Astrocyte (in vitro differentiated cells and primary cell): ENCODE results near the gene CTIF.

Experiments used
- EZH2 ChIP-seq: IDR thresholded peaks from 2 replicates; pipeline ENCODE4 v1.6.1; 2012; ENCODE audit warnings: mild to moderate bottlenecking, low read length, inconsistent platforms; ENCODE audit not compliant: insufficient read depth
- TF ChIP-seq, protein P1 (sequence below): IDR thresholded peaks from 2 replicates; pipeline ENCODE4 v1.5.1; 2011; ENCODE audit warnings: low read depth, mild to moderate bottlenecking, inconsistent platforms, low read length, moderate library complexity; ENCODE audit not compliant: insufficient read depth

- TF ChIP-seq, protein P1, sequence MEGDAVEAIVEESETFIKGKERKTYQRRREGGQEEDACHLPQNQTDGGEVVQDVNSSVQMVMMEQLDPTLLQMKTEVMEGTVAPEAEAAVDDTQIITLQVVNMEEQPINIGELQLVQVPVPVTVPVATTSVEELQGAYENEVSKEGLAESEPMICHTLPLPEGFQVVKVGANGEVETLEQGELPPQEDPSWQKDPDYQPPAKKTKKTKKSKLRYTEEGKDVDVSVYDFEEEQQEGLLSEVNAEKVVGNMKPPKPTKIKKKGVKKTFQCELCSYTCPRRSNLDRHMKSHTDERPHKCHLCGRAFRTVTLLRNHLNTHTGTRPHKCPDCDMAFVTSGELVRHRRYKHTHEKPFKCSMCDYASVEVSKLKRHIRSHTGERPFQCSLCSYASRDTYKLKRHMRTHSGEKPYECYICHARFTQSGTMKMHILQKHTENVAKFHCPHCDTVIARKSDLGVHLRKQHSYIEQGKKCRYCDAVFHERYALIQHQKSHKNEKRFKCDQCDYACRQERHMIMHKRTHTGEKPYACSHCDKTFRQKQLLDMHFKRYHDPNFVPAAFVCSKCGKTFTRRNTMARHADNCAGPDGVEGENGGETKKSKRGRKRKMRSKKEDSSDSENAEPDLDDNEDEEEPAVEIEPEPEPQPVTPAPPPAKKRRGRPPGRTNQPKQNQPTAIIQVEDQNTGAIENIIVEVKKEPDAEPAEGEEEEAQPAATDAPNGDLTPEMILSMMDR, result no peak
- TF ChIP-seq EZH2, result no peak
Measured at GRCh38 chr18:48624856-48625255, 86.0 kb downstream of the CTIF start.
